WI38 (cell line): ENCODE data around the gene NFATC4.
"Not testable (repeated sequence)": the region's sequence is repeated elsewhere in the genome, so short reads cannot be mapped to it uniquely, and the experiment has no call there.

Source experiments
- H3K4me3 ChIP-seq: 2 replicates; pipeline ENCODE4 v1.5.1; 2011; ENCODE audit warnings: low read depth, mild to moderate bottlenecking, control low read depth, low read length
- TF ChIP-seq, protein P1 (sequence below): IDR thresholded peaks from 2 replicates; pipeline ENCODE4 v1.5.1; 2012; ENCODE audit warnings: low read depth, mild to moderate bottlenecking, control low read depth, low read length

Gene NFATC4

GRCh38 chr14:24369463-24369862, 1.5 kb downstream of the NFATC4 start:
- peak overlapping the region; percentile 94 for H3K4me3 ChIP-seq
- TF ChIP-seq, protein P1, sequence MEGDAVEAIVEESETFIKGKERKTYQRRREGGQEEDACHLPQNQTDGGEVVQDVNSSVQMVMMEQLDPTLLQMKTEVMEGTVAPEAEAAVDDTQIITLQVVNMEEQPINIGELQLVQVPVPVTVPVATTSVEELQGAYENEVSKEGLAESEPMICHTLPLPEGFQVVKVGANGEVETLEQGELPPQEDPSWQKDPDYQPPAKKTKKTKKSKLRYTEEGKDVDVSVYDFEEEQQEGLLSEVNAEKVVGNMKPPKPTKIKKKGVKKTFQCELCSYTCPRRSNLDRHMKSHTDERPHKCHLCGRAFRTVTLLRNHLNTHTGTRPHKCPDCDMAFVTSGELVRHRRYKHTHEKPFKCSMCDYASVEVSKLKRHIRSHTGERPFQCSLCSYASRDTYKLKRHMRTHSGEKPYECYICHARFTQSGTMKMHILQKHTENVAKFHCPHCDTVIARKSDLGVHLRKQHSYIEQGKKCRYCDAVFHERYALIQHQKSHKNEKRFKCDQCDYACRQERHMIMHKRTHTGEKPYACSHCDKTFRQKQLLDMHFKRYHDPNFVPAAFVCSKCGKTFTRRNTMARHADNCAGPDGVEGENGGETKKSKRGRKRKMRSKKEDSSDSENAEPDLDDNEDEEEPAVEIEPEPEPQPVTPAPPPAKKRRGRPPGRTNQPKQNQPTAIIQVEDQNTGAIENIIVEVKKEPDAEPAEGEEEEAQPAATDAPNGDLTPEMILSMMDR = no peak

- H3K4me3 ChIP-seq = no peak overlapping the region
- TF ChIP-seq, protein P1 = no peak
These were observed 2.1 kb downstream of the NFATC4 start for GRCh38 chr14:24369907-24370687.

DNA sequence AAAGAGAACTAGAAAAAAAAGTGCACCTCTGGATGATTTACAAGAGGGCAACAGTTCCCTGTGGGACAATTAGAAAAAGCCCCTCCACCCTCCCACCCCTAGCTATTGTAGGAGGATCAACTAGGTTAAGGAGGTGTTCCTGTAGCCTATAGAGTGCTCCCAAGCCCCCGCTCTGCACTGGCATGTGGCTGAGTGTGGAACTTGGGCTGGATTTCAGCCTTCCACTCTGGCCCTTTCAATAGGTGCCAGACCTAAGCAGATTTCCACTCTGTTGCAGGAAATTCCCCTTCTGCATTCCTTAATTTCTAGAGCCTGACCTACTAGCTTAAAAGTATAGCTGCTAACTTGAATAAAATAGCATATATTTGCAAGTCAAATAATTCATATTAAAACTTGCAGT, 2.8 kb downstream of the NFATC4 start:
- H3K4me3 ChIP-seq = no peak overlapping the region
- TF ChIP-seq, protein P1 = no peak

DNA sequence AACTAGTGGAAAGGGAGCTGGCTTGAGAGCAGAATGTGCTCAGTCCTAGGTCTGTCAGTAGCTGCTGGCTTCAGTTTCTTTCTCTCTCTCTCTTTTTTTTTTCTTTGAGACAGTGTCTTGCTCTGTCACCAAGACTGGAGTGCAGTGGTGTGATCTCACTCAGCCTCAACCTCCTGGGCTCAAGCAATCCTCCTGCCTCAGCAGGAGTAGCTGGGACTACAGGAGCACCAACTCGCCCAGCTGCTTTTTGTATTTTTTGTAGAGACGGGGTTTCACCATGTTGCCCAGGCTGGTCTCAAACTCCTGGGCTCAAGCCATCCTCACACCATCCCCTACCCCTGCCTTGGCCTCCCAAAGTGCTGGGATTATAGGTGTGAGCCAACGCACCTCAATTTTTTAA, 3.6 kb downstream of the NFATC4 start:
- not testable (repeated sequence) for H3K4me3 ChIP-seq

GRCh38 chr14:24372701-24373416, 4.9 kb downstream of the NFATC4 start:
- H3K4me3 ChIP-seq = no peak overlapping the region
- TF ChIP-seq, protein P1 = no peak

DNA sequence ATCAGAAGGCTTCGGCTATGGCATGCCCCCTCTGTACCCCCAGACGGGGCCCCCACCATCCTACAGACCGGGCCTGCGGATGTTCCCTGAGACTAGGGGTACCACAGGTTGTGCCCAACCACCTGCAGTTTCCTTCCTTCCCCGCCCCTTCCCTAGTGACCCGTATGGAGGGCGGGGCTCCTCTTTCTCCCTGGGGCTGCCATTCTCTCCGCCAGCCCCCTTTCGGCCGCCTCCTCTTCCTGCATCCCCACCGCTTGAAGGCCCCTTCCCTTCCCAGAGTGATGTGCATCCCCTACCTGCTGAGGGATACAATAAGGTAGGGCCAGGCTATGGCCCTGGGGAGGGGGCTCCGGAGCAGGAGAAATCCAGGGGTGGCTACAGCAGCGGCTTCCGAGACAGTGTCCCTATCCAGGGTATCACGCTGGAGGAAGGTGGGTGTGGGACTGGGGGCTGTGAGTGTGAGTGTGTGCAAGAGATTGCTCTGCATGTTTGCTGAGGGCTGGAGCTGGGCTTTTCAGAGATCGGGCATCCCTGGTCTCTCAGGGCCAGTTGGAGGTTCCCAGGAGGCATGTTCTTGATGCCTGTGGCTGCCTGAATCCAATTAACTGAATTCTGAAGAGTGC, 8.6 kb downstream of the NFATC4 start:
- TF ChIP-seq, protein P1 = no peak
- no peak overlapping the region for H3K4me3 ChIP-seq

- no peak overlapping the region for H3K4me3 ChIP-seq
- TF ChIP-seq, protein P1 = no peak
These were observed 9.1 kb downstream of the NFATC4 start for GRCh38 chr14:24377126-24377525.
